Stimulated activated CD8-positive, alpha-beta memory T cell treated with anti-CD3 and anti-CD28 coated beads, Interleukin-7, amount 100 ng/mL, for 24 hours (primary cell): Measurements from ENCODE around the gene LHB.
"Not testable (repeated sequence)": the region's sequence is repeated elsewhere in the genome, so short reads cannot be mapped to it uniquely, and the experiment has no call there.

Experiments
- DNase-seq: peaks from one replicate; pipeline ENCODE4 v3.0.0-alpha.2; 2020; ENCODE audit warnings: low read depth

Gene LHB

DNA sequence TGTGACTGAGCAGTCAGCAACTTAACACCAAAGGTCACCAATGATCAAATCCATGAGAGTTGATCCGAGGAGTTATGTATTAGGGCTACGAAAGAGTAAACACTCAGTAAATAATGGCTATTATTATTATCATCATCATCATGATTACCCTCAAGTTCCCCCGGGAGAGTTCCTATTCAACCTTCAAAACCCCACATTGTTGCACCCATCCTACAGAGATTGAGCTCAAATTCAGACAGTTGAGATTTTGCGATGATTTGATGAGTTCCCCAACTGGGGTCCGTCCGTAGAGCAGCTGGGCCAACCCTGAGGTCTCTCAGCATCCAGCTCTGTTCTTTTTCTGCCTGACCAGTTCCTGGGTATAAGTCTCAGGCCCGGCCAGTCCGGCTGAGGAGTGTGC, 21.2 kb upstream of the LHB start:
- DNase-seq, result not testable (repeated sequence)

DNA sequence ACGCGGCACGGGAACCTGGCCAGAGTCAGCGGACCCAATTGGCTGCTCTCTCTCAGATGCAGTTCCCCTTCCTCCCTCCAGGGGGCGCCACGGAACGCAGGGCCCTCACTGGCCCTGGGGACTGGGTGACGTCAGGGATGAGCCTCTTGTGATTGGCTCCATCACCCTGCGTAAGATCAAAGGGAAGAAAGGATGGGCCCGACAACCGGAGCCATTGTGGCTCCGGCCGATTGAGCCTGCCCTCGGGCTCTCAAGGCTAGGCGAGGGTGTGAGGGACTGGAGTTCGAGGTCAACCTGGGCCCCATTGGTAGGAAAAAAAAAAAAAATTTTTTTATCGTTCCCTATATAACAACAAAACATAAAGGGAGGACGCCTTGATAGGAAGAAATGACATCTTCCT, 19.9 kb upstream of the LHB start, which contains the start of gene CGB1:
Gene CGB1 (minus strand): TSS at position 81 of the 400 bp plus-strand sequence. CDS start 184 bp downstream, outside the sequence.
- DNase-seq, result not testable (repeated sequence)

DNA sequence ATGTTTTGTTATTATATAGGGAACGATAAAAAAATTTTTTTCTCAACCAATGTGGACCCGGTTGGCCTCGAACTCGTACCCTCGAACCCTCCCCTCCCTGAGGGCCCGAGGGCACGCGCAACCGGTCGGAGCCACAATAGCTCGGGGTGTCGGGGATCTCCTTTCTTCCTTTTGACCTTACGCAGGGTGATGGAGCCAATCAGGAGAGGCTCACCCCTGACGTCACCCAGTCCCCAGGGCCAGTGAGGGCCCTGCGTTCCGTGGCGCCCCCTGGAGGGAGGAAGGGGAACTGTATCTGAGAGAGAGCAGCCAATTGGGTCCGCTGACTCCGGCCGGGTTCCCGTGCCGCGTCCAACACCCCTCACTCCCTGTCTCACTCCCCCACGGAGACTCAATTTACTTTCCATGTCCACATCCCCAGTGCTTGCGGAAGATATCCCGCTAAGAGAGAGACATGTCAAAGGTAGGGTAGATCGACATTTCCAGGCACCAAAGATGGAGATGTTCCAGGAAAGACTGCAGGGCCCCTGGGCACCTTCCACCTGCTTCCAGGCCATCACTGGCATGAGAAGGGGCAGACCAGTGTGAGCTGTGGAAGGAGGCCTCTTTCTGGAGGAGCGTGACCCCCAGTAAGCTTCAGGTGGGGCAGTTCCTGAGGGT, 14.9 kb upstream of the LHB start, which contains the start of gene CGB2:
Gene CGB2 (plus strand): TSS at position 249 of the 660 bp plus-strand sequence. CDS start 206 bp downstream, at position 455.
- DNase-seq, result peak; percentile 40

DNA sequence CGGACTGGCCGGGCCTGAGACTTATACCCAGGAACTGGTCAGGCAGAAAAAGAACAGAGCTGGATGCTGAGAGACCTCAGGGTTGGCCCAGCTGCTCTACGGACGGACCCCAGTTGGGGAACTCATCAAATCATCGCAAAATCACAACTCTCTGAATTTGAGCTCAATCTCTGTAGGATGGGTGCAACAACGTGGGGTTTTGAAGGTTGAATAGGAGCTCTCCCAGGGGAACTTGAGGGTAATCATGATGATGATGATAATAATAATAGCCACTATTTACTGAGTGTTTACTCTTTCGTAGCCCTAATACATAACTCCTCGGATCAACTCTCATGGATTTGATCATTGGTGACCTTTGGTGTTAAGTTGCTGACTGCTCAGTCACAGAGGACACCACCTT, 13.4 kb upstream of the LHB start:
- not testable (repeated sequence) for DNase-seq

DNA sequence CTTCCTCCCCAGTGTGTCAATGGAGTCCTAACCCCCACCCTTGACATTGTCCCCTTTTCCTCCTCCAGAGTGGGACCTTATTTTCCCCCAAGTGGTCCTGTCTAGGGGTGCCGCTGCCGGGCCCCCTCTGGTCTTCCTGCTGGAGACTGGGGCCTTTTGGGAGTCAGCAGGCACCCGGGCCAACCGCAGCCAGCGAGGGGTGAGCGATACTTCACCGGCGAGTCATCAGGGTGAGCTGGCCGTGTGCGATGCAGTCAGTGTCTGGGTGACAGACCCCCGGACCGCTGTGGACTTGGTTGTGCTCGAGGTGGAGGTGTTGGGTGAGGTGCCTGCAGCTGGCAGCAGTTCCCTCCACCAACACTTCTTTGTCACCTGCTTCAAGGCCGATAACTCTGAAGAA, 12.9 kb upstream of the LHB start:
- DNase-seq, result not testable (repeated sequence)

DNA sequence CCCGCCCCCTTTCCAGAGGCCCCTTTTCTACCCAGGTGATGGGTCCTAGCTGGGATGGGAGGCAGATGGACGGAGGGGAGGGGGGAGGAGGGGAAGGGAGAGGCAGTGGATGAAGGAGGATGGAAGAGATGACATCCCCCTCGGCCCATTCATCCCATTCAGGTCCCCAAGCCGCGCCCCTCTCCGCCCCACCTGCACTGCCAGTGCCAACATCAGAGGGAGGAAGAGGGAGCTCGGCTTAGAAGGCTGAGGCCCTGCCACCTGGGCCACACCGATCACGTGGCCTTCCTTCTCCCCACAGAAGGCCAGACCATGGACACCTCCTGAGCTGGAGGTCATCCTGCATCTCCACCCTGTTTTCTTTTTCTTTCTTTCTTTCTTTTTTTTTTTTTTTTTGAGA, 11.8 kb upstream of the LHB start:
- DNase-seq, result not testable (repeated sequence)

DNA sequence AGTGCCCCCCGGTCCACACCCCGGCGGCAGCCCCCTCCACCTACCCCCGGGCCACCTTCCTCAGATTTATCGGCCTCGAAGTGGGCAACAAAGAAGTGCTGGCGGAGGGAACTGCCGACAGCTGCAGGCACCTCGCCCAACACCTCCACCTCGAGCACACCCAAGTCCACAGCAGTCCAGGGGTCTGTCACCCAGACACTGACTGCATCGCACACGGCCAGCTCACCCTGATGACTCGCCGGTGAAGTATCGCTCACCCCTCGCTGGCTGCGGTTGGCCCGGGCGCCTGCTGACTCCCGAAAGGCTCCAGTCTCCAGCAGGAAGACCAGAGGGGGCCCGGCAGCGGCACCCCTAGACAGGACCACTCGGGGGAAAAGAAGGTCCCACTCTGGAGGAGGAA, 8.7 kb upstream of the LHB start:
- DNase-seq, result not testable (repeated sequence)

DNA sequence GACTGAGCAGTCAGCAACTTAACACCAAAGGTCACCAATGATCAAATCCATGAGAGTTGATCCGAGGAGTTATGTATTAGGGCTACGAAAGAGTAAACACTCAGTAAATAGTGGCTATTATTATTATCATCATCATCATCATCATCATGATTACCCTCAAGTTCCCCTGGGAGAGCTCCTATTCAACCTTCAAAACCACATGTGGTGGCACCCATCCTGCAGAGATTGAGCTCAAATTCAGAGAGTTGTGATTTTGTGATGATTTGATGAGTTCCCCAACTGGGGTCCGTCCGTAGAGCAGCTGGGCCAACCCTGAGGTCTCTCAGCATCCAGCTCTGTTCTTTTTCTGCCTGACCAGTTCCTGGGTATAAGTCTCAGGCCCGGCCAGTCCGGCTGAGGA, 8.2 kb upstream of the LHB start:
- DNase-seq, result not testable (repeated sequence)

DNA sequence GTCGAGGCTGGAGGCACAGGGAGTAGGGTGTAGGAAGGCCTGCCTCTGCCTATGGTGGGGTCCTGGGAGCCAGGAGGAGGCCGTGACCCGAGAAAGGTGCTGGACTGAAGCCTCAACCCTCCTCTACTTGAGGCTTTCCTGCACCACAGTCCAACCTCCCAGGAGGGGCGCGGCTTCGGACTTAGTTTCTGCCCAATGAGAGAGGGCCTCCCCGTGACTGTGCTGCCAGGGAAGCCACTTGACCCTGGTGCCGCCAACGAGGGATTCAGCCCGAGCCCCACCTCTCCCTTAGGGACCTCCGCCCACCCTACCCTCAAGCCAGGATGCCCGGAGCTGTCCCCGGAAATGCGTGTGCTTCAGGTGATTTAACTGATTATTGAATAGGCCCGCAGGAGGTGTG, 7.3 kb upstream of the LHB start, which contains the start of gene CGB3:
Gene CGB3 (minus strand): TSS at position 101 of the 400 bp plus-strand sequence. CDS start 362 bp downstream, outside the sequence.
- not testable (repeated sequence) for DNase-seq

DNA sequence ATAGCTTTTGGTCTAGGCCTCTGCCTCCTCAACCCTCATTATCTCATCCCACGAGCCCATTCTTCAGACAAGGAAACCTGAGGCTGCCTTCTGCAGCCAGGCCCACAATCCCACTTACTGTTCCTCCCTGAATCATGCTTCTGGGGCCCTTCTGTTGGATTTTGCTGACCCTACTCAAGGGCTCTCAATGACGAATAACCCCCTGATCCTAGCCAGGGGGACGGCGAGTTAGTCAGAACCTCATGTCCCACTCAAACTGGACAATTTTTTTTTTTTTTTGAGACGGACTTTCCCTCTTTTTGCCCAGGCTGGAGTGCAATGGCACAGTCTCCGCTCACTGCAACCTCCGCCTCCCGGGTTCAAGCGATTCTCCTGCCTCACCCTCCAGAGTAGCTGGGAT, 5.2 kb upstream of the LHB start:
- no peak for DNase-seq

DNA sequence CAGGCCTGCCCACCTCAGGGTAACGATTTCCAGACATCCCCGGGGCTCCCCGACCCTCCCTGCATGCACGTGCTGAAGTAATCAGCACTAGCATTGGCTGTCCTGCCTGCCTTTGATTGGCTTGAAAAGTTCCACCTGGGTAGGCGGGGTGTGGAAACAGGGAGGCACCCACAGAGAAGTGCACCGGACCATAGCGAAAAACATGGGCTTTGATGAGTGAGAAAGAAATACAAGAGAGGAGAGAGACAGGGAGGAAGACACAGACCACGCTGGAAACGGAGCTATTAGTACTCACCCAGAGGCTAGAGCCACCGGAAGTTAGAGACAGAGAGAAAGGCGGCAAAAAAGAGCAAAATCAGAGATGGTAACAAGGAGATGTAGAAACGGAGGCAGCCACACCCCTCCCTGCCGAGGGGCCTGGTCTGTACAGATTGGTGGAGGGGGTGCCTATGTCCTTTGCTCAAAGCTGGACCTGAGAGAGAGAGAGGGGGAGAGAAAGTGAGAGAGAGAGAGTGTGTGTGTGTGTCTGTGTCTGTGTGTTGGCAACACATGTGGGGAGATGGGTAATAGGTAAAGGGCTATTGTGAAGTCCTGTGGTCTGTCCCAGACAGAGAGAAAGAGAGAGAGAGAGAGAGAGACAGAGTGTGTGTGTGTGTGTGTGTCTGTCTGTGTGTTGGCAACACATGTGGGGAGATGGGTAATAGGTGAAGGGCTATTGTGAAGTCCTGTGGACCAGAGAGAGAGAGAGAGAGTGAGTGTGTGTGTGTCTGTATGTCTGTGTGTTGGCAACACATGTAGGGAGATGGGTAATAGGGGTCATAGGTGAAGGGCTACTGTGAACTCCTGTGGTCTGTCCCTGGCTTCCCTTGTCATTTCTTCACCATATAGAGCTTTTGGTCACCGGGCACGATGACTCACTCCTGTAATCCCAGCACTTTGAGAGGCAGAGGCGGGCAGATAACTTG, 4.3 kb upstream of the LHB start:
- DNase-seq, result no peak

DNA sequence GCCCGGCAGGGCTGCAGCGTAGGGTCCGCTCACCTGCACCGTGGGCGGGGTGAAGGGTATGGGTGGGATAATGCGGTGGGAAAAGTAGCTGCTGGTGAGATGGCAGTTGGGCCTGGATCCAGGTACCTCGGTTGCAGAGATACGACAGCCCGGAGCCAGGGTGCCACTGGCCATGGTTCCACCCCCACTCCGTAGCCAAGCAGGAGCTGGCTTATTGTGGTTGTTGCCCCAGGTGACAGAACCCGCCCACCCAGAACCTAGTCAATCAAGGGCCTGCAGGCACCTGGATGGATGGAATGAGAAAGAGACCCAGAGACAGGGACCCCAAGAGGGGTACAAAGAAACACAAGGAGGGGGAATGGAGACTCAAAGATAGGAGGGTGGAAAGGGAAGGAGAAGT, 3.5 kb upstream of the LHB start:
- DNase-seq, result no peak

DNA sequence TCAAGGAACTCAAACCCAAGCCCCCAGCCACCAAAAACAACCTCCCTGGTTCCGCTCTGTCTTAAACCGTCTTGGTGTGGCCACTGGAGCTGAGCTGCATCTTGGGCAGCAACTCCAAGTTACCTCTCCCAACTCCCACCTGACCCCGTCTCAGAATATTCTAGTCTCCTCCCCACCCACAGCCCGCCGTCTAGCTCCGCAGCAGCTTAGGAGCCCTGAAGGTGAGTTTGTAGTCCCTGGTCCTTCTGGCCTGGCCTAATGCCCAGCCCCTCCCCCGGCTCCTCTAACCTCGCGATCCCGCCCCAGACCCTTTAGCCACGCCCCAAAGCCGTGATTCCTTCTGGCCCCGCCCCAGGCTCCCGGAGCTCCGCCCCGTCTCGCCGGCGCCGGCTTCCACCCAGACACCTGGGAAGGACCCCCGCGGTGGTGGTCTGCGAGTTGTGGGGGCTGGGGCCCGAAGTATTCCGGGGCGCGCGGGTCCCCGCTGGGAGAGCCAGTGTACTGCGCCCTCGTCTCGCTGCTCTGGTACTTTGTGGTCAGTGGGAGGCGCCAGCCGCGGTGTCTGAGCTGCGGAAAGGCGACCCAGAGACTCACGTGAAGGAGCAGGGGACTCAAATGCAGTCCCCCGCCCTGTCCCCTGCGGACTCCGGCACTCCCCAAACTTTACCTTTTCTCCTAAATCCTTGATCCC, 2.5 kb upstream of the LHB start:
- DNase-seq, result peak; percentile 45

DNA sequence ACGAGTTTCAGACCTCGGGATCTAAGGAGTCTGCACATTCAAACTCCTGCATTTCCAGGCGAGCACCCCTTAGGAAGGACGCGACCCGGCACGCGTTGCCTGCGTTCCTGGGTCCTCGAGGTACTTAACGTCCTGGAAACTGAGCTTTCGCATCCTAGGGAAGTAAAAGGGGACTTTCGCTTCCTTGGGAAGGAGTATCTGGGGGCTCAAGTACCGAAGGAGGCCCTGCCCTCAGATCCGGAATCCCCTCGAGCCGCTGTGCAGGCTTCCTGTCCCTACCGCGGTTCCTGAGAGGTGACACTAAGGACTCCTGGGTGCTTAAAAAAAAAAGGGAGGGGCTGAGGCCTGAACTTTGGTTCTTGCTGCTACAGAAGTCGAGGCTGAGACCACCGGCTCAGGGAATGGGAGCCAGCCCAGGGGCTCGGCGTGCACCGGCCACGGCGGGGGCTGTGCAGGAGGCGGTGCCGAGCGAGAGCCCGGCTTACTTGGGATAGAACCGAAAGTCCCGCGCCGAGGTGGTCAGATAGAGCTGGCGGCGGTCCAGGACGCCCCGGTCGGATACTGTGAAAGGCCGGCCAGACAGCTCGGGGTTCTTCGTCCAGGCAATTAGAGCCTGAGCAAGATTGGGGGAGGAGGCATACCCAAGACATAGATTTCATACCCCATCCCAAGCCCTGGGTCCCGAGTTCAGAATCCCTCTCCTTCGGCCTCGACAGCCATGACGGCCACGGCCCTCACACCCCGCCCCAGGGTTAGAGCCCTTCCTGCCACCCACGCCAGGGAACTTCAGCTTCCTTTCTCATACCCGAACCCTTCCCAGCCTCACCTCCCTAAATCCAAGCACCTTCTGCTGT, 1.7 kb upstream of the LHB start:
- DNase-seq, result not testable (repeated sequence)

DNA sequence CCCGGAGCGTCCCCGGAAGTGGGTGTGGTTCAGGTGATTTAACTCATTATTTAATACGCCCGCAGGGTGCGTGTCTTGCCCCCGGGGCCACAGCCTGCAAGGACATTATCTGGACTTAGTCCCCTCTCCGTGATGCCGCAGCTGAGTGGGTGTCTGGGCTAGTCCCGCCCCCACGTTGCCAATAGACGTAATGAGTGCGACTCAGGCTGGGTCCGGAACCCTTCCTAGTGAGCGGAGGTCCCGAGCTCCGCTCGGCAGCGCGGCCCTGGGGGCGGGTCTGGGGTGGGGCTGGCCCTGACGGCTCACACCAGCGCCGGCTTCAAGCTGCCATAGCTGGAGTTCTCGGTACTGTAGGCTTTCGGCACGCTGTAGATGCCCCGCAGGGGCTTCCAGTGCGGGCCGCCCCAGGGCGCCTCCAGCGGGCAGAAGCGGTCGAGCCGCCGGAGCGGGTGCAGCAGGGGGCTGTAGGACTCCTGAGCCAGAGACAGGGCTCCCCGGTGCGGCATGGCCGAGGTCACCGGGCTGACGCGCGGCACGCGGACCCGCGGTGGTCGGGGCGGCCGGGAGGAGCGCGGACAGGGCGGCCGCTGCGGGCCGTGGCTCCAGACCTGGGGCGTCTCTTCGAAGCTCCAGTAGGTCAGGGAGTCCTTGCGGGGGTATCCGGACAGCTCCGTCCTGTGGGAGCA, 918 bp upstream of the LHB start:
- no peak for DNase-seq

DNA sequence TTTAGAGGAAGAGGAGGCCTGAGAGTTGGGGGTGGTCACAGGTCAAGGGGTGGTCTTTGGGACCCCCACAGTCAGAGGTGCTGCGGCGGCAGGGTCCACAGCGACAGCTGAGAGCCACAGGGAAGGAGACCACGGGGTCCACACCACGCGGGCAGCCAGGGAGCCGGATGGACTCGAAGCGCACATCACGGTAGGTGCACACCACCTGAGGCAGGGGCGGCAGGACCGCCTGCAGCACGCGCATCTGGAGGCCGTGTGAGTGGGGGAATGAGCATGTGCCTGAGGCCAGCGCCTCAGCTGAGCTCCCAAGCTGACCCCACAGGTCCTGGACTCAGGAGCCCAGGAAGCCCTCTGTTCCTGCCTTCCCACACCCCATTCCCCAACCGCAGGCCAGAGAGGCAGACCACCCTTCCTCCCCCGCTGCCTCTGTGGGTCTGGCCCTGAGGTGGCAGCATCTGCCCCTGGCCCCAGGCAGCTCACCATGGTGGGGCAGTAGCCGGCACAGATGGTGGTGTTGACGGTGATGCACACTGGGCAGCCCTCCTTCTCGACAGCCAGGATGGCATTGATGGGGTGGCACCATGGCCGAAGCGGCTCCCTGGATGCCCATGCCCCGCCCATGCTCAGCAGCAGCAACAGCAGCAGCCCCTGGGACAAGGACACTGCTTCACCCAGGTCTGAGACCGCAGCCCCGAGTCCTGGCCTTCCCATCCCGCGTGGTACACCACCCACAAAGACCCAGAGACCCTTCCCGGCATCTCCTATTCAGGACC, 638 bp downstream of the LHB start:
- no peak for DNase-seq

DNA sequence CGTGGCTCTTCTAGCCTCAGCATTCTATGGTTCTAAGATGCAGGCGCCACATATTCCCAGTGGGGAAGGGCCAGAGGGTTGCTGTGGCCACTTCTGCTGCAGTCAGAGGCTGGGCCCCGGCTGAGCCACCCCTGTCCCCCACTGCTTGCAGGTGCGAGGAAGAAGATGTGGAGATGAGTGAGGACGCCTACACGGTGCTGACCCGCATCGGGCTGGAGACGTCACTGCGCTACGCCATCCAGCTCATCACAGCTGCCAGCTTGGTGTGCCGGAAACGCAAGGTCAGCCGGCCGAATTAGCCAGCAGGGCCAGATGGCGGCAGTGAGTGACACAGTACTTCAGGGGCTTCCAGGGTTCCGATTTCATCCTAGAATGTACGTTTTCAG, 2.0 kb downstream of the LHB start:
- no peak for DNase-seq

DNA sequence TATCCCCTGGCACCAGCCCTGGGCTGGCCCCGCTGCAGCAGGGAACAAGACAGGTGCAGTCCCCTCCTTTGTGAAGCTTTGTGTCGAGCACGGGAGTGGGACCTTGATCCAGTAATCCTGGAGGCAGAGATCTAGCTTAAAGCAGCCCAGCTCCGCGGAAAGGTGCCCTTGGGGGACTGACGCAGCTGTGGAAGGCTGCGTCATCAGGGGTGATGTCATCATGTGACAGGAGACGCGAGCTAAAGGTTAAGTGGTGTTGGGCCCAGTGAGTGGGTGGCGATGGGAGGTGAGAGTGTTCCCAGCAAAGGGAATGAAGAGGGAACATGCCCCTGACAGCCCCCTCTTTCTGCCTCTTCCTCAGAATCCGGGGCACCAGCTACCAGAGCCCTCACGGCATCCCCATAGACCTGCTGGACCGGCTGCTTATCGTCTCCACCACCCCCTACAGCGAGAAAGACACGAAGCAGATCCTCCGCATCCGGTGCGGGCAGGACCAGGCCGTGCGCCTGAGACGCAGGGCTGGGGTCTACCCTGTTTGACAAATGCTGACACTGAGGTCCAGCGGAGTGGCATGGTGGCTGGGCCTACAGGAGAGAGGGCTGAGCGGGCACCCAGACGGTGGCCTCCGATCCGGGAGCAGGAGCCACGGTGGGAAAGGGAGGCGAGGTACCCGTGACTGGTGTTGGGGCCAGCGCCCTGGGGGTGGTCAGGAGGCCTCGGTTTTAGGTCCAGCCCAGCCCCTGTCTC, 2.6 kb downstream of the LHB start:
- DNase-seq, result no peak

DNA sequence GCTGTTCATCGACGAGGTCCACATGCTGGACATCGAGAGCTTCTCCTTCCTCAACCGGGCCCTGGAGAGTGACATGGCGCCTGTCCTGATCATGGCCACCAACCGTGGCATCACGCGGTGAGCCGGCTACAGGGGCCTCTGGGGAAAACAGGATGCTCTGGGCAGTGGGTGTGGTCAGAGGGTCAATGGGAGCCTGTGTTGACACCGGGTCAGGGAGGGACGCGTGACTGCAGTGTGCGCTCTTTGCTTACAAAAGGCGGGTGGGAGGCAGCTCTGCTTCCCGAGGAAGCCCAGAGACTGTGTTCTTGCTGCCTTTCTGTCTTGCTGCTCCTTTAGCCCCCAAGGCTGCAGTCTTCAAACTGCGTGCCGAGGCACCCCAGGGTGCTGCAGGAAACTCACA, 5.7 kb downstream of the LHB start:
- no peak for DNase-seq
